HepG2 (cell line): Measurements from ENCODE around the gene ELMO2. TPM values are rescaled to one million over a fixed set of nuclear protein-coding genes. Genes with fewer than 3 reads are reported as not detected.

Experiments used
- AHR ChIP-seq: IDR thresholded peaks from 2 replicates; pipeline ENCODE4 v1.6.1; 2018; ENCODE audit warnings: missing genetic modification reagents, missing compliant biosample characterization
- ARHGAP35 ChIP-seq: sonication (generic); formaldehyde crosslinking; IDR thresholded peaks from 2 replicates; pipeline ENCODE4 v1.9.0; 2022; ENCODE audit warnings: mild to moderate bottlenecking, inconsistent platforms, moderate library complexity, missing genetic modification reagents, borderline replicate concordance
- ATAD3A ChIP-seq: sonication (generic); formaldehyde crosslinking; IDR thresholded peaks from 2 replicates; pipeline ENCODE4 v1.4.0; 2020; ENCODE audit warnings: missing genetic modification reagents
- CERS6 ChIP-seq: sonication (generic); formaldehyde crosslinking; IDR thresholded peaks from 2 replicates; pipeline ENCODE4 v1.5.0; 2020; ENCODE audit warnings: missing genetic modification reagents
- FOXK1 ChIP-seq: sonication (generic); formaldehyde crosslinking; IDR thresholded peaks from 2 replicates; pipeline ENCODE4 v1.4.0; 2020; ENCODE audit warnings: low read depth, missing genetic modification reagents, borderline replicate concordance
- HMG20B ChIP-seq: conservative IDR thresholded peaks from 2 replicates; pipeline ENCODE4 v1.6.1; 2016; ENCODE audit warnings: missing genetic modification reagents, missing compliant biosample characterization
- IRF2 ChIP-seq: IDR thresholded peaks from 2 replicates; pipeline ENCODE4 v1.6.1; 2018; ENCODE audit warnings: missing genetic modification reagents, missing compliant biosample characterization
- ISX ChIP-seq: sonication (generic); formaldehyde crosslinking; conservative IDR thresholded peaks from 2 replicates; pipeline ENCODE4 v1.5.0; 2020; ENCODE audit warnings: missing genetic modification reagents
- MTF1 ChIP-seq: sonication (generic); formaldehyde crosslinking; IDR thresholded peaks from 2 replicates; pipeline ENCODE4 v1.5.0; 2020; ENCODE audit warnings: missing genetic modification reagents
- MXD4 ChIP-seq: IDR thresholded peaks from 2 replicates; pipeline ENCODE4 v1.6.1; 2016; ENCODE audit warnings: mild to moderate bottlenecking, missing biosample characterization, missing genetic modification reagents
- REL ChIP-seq: sonication (generic); formaldehyde crosslinking; conservative IDR thresholded peaks from 2 replicates; pipeline ENCODE4 v1.8.0; 2022; ENCODE audit warnings: mild to moderate bottlenecking, missing genetic modification reagents, moderate library complexity
- RFXANK ChIP-seq: IDR thresholded peaks from 2 replicates; pipeline ENCODE4 v1.6.1; 2016
- SKIL ChIP-seq: sonication (generic); formaldehyde crosslinking; IDR thresholded peaks from 2 replicates; pipeline ENCODE4 v1.8.0; 2022; ENCODE audit warnings: missing genetic modification reagents, mild to moderate bottlenecking, moderate library complexity, borderline replicate concordance
- SRF ChIP-seq: IDR thresholded peaks from 2 replicates; pipeline ENCODE4 v1.6.1; 2011; ENCODE audit warnings: mild to moderate bottlenecking, low read depth, low read length, moderate library complexity
- TGIF2 ChIP-seq: IDR thresholded peaks from 2 replicates; pipeline ENCODE4 v1.6.1; 2016; ENCODE audit warnings: control low read depth, missing compliant biosample characterization
- TRIM24 ChIP-seq: sonication (generic); formaldehyde crosslinking; IDR thresholded peaks from 2 replicates; pipeline ENCODE4 v1.8.0; 2022; ENCODE audit warnings: mild to moderate bottlenecking, missing genetic modification reagents
- ZMAT5 ChIP-seq: sonication (generic); formaldehyde crosslinking; IDR thresholded peaks from 2 replicates; pipeline ENCODE4 v1.5.0; 2020; ENCODE audit warnings: mild to moderate bottlenecking, low read depth, missing genetic modification reagents, borderline replicate concordance
- ZNF101 ChIP-seq: sonication (generic); formaldehyde crosslinking; IDR thresholded peaks from 2 replicates; pipeline ENCODE4 v1.4.0; 2020; ENCODE audit warnings: mild to moderate bottlenecking, low read depth, missing genetic modification reagents, borderline replicate concordance
- ZNF280B ChIP-seq: sonication (generic); formaldehyde crosslinking; IDR thresholded peaks from 2 replicates; pipeline ENCODE4 v1.5.0; 2020; ENCODE audit warnings: missing genetic modification reagents, mild to moderate bottlenecking, borderline replicate concordance
- ZNF30 ChIP-seq: sonication (generic); formaldehyde crosslinking; IDR thresholded peaks from 2 replicates; pipeline ENCODE4 v1.5.0; 2020; ENCODE audit warnings: mild to moderate bottlenecking, missing genetic modification reagents
- ZNF354B ChIP-seq: sonication (generic); formaldehyde crosslinking; IDR thresholded peaks from 2 replicates; pipeline ENCODE4 v1.8.0; 2022; ENCODE audit warnings: mild to moderate bottlenecking, missing genetic modification reagents
- ZNF543 ChIP-seq: sonication (generic); formaldehyde crosslinking; IDR thresholded peaks from 2 replicates; pipeline ENCODE4 v1.4.0; 2020; ENCODE audit warnings: mild to moderate bottlenecking, missing genetic modification reagents
- polyA plus RNA-seq, 8 experiments: library from polyadenylated mRNA; depleted of rRNA in 3 of 8; stranded (reverse) in 7 of 8; unstranded in 1 of 8; fragments of >200 nt; fragmentation: Illumina TruSeq in 4 of 8; extraction: Trizol in 4 of 8; gene quantifications; 2 replicates each; pipeline versions ENCODE4 v1.2.1 to v1.2.3, GENCODE V29; 2011 to 2016; ENCODE audit warnings: low read depth in 4 of 8, missing spikeins in 1 of 8, mixed read lengths in 1 of 8; ENCODE audit not compliant: insufficient read depth in 1 of 8
- total RNA-seq, 5 experiments: library from RNA; depleted of rRNA; stranded (reverse); fragments of >200 nt; fragmentation: Illumina TruSeq; extraction: Trizol; gene quantifications; 2 replicates each; pipeline ENCODE4 v1.2.3, GENCODE V29; 2016; ENCODE audit warnings: low read depth in 1 of 5
- TF ChIP-seq, protein P1 (sequence below): sonication (generic); formaldehyde crosslinking; IDR thresholded peaks from 2 replicates; pipeline ENCODE4 v1.9.0; 2022; ENCODE audit warnings: missing genetic modification reagents, mild to moderate bottlenecking, borderline replicate concordance

Gene ELMO2
- total and polyA plus RNA-seq, 2 of the 13 experiments (the other 11 are each of a cell fraction or from before 2014, with no cell fraction given) = 30.6 to 35.7 TPM

DNA sequence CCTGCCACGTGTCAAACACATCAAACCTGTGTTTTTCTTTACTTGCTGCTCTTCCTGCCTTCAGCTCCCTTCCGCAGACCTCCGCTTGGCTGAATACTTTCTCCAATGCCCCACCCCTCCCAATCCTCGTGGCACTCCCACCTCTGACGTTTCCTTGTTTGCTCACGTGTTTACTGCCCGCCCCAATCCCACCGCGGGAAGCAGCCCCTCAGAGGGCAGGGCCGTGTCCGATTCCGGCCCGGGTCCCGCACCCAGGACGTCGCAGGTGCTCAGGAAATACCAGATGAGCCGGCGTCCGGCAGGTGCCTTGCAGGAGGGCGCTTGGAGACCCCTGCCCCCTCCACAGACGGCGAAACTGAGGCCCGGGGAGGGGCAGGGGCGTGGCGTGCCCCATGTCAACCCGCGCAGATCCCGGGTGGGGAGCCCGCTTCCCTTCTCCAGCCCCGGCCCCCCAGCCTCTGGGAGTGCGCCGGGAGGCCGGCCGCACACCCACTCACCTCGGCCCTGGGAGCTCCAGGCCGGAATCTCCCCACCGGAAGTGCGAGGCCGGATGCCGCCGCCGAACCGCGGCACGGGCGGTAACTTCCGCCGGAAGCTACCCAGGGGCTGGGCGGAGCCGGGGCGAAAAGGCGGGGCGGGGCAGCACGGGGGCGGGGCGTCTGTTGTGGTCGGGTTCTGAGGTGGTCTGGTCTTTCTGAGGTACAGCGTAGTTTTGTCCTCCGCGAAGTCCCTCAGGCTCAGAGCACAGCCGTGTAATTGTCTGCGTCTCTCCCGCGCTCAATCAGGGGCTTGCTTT lies 42.3 kb downstream of the ELMO2 start (continued):
- TF ChIP-seq SKIL (CRISPR knock-in tag) (peak; percentile 70; the same call in 1 of the 2 replicates), TRIM24 (CRISPR knock-in tag) (0 out of 2 replicates have a peak, but pooled peaks have one; percentile 21), ZNF543 (peak; percentile 84; the same call in 1 of the 2 replicates), RFXANK (CRISPR knock-in tag) (peak; percentile 56; the same call in 1 of the 2 replicates), SRF (no peak), MTF1 (CRISPR knock-in tag) (peak; percentile 81; the same call in 1 of the 2 replicates), ZNF101 (no peak), FOXK1 (CRISPR knock-in tag) (peak; percentile 98), AHR (peak; percentile 70), ISX (CRISPR knock-in tag) (no peak), CERS6 (CRISPR knock-in tag) (no peak; the same call in 1 of the 2 replicates), ARHGAP35 (CRISPR knock-in tag) (peak; percentile 97), ZNF30 (CRISPR knock-in tag) (peak; percentile 92; the same call in 1 of the 2 replicates), ZNF280B (peak; percentile 99), TGIF2 (peak; percentile 97), REL (CRISPR knock-in tag) (peak; percentile 98), ZMAT5 (CRISPR knock-in tag) (no peak), IRF2 (peak; percentile 74), MXD4 (CRISPR knock-in tag) (peak; percentile 97), ATAD3A (CRISPR knock-in tag) (peak; percentile 68; the same call in 1 of the 2 replicates), ZNF354B (CRISPR knock-in tag) (peak; percentile 96), HMG20B (0 out of 2 replicates have a peak, but pooled peaks have one; percentile 45)
- TF ChIP-seq, protein P1, sequence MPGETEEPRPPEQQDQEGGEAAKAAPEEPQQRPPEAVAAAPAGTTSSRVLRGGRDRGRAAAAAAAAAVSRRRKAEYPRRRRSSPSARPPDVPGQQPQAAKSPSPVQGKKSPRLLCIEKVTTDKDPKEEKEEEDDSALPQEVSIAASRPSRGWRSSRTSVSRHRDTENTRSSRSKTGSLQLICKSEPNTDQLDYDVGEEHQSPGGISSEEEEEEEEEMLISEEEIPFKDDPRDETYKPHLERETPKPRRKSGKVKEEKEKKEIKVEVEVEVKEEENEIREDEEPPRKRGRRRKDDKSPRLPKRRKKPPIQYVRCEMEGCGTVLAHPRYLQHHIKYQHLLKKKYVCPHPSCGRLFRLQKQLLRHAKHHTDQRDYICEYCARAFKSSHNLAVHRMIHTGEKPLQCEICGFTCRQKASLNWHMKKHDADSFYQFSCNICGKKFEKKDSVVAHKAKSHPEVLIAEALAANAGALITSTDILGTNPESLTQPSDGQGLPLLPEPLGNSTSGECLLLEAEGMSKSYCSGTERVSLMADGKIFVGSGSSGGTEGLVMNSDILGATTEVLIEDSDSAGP (CRISPR knock-in tag) = peak; percentile 98; the same call in 1 of the 2 replicates
